Activated T-helper 1 cell treated with anti-CD3 and anti-CD28 coated beads, Interleukin-2, amount 50 U/mL, for 16 hours (primary cell): ENCODE measurements around the gene SH3PXD2B.

ENCODE experiments used
- DNase-seq, 2 donors: peaks; one replicate each; pipeline ENCODE4 v3.0.0-alpha.2; 2020; ENCODE audit warnings: low read depth in 1 of 2, low spot score in 1 of 2

SH3PXD2B gene

GRCh38 chr5:172280317-172280716, 174.0 kb downstream of the SH3PXD2B start:
- DNase-seq, result no peak

DNA sequence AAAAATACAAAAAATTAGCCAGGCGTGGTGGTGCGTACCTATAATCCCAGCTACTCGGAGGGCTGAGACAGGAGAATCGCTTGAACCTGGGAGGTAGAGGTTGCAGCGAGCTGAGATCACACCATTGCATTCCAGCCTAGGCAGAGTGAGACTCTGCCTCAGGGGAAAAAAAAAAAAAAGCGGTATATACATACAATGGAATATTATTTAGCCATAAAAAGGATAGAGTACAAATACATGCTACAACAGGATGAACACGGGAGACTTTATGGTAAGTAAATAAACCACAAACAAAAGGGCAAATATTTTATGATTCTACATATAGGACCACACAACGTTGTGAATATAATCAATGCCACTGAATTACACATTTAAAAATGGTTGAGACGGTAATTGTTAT, 176.0 kb downstream of the SH3PXD2B start:
- DNase-seq, result no peak

- DNase-seq, result no peak
Observed at GRCh38 chr5:172276214-172276613, 178.1 kb downstream of the SH3PXD2B start.
